Neuronal stem cell (in vitro differentiated cells): Measurements from ENCODE around the gene DDIT4L.
"Not testable (repeated sequence)": the region's sequence is repeated elsewhere in the genome, so short reads cannot be mapped to it uniquely, and the experiment has no call there.

Source experiments
- DNase-seq: peaks from one replicate; pipeline ENCODE4 v3.0.0-alpha.2; 2013; ENCODE audit warnings: low spot score
- H2AFZ ChIP-seq: one replicate; pipeline ENCODE4 v1.6.1; 2013; ENCODE audit warnings: mild to moderate bottlenecking, low read length, inconsistent platforms
- H2AK5ac ChIP-seq: 2 replicates; pipeline ENCODE4 v1.6.1; 2013; ENCODE audit warnings: low read depth, mild to moderate bottlenecking, inconsistent platforms, low read length, moderate library complexity, mixed read lengths
- H2BK120ac ChIP-seq: 2 replicates; pipeline ENCODE4 v1.6.1; 2013; ENCODE audit warnings: low read depth, mild to moderate bottlenecking, inconsistent platforms, low read length, moderate library complexity, mixed read lengths
- H2BK12ac ChIP-seq: one replicate; pipeline ENCODE4 v1.6.1; 2013; ENCODE audit warnings: low read length, inconsistent platforms
- H2BK15ac ChIP-seq: 2 replicates; pipeline ENCODE4 v1.6.1; 2013; ENCODE audit warnings: mild to moderate bottlenecking, low read length, inconsistent platforms, mixed read lengths
- H2BK5ac ChIP-seq: one replicate; pipeline ENCODE4 v1.6.1; 2013; ENCODE audit warnings: inconsistent platforms, mild to moderate bottlenecking, low read length, moderate library complexity
- H3K14ac ChIP-seq: one replicate; pipeline ENCODE4 v1.6.1; 2013; ENCODE audit warnings: low read length, inconsistent platforms
- H3K18ac ChIP-seq: 2 replicates; pipeline ENCODE4 v1.6.1; 2013; ENCODE audit warnings: low read length, inconsistent platforms
- H3K23ac ChIP-seq: 2 replicates; pipeline ENCODE4 v1.6.1; 2013; ENCODE audit warnings: low read depth, mild to moderate bottlenecking, mixed read lengths, low read length, inconsistent platforms; ENCODE audit not compliant: poor library complexity
- H3K27ac ChIP-seq: replicated peaks from 3 replicates; pipeline ENCODE4 v1.5.1; 2013; ENCODE audit warnings: low read length, inconsistent platforms
- H3K27me3 ChIP-seq, 3 experiments: 2 replicates each; pipeline ENCODE4 v1.6.1; 2013; ENCODE audit warnings: low read length in 3 of 3, mild to moderate bottlenecking in 2 of 3, inconsistent platforms in 1 of 3, low read depth in 1 of 3, mixed read lengths in 1 of 3, moderate library complexity in 1 of 3; ENCODE audit not compliant: control insufficient read depth in 3 of 3, insufficient read depth in 3 of 3
- H3K36me3 ChIP-seq, 2 donors: replicated peaks in 1 of 2; 2 replicates each; pipeline ENCODE4 v1.6.1; 2013; ENCODE audit warnings: low read length in 2 of 2; ENCODE audit not compliant: control insufficient read depth in 2 of 2, insufficient read depth in 2 of 2
- H3K4ac ChIP-seq: 2 replicates; pipeline ENCODE4 v1.6.1; 2013; ENCODE audit warnings: inconsistent platforms, mild to moderate bottlenecking, low read length, moderate library complexity
- H3K4me1 ChIP-seq, 2 donors: 1 replicate in 1 of 2; 2 replicates in 1 of 2; pipeline ENCODE4 v1.6.1; 2013; ENCODE audit warnings: low read length in 2 of 2, low read depth in 1 of 2; ENCODE audit not compliant: control insufficient read depth in 2 of 2, insufficient read depth in 1 of 2
- H3K4me2 ChIP-seq: one replicate; pipeline ENCODE4 v1.6.1; 2013; ENCODE audit warnings: mild to moderate bottlenecking, low read length, inconsistent platforms; ENCODE audit not compliant: insufficient read depth, poor library complexity, severe bottlenecking
- H3K4me3 ChIP-seq, 2 donors: 2 replicates each; pipeline ENCODE4 v1.5.1; 2013; ENCODE audit warnings: low read length in 2 of 2, mild to moderate bottlenecking in 2 of 2, inconsistent platforms in 1 of 2, moderate library complexity in 1 of 2
- H3K79me1 ChIP-seq: one replicate; pipeline ENCODE4 v1.6.1; 2013; ENCODE audit warnings: low read depth, mild to moderate bottlenecking, inconsistent platforms, low read length, moderate library complexity
- H3K9ac ChIP-seq: one replicate; pipeline ENCODE4 v1.6.1; 2013; ENCODE audit warnings: mild to moderate bottlenecking, low read depth, low read length, inconsistent platforms; ENCODE audit not compliant: poor library complexity
- H3K9me3 ChIP-seq, 2 donors: replicated peaks in 1 of 2; 2 replicates each; pipeline versions ENCODE3 to v1.6.1; 2013; ENCODE audit warnings: low read length in 2 of 2, mild to moderate bottlenecking in 2 of 2, inconsistent platforms in 1 of 2, low read depth in 1 of 2, mixed read lengths in 1 of 2, moderate library complexity in 1 of 2; ENCODE audit not compliant: control insufficient read depth in 2 of 2, insufficient read depth in 1 of 2
- H4K8ac ChIP-seq: one replicate; pipeline ENCODE4 v1.6.1; 2013; ENCODE audit warnings: low read depth, mild to moderate bottlenecking, inconsistent platforms, low read length, moderate library complexity
- H4K91ac ChIP-seq: one replicate; pipeline ENCODE4 v1.6.1; 2013; ENCODE audit warnings: low read length, low read depth, mild to moderate bottlenecking, inconsistent platforms; ENCODE audit not compliant: poor library complexity
- WGBS, 2 donors: extraction: QIAGEN DNeasy Blood & Tissue Kit; methylation state at CpG; one replicate each; pipeline ENCODE4 v1.1.7; 2013; ENCODE audit warnings: missing lambda C conversion rate in 2 of 2, mixed read lengths in 1 of 2; ENCODE audit not compliant: insufficient read length in 2 of 2, insufficient replicate concordance in 1 of 2; ENCODE audit errors: extremely low coverage in 2 of 2; 5-methylcytosine and 5-hydroxymethylcytosine counted together

DDIT4L gene

DNA sequence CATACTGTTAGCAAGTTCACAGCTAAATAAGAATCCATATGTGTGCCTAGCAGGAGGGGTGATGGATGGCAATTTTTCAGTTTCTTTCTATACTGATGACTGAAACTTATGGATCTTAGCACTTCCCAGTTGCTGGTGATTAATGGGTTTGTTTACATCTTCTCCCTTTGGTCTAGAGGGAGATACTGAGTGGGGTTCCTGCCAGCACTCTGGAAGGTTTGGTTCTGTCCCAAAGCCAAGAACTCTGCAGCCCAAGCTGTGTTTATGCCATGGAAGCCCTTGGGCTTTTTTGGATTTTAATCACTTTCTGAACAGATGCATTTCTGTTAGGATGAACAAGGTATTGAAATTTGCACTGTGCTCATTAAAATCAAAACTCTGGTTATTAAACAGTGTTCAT is 43.5 kb downstream of the DDIT4L start:
- H3K9ac ChIP-seq, result no peak overlapping the region
- H3K18ac ChIP-seq, result no peak overlapping the region
- no peak overlapping the region for H4K8ac ChIP-seq
- H3K4me2 ChIP-seq, result no peak overlapping the region
- no peak overlapping the region for H3K4me3 ChIP-seq
- no peak for DNase-seq
- H2BK15ac ChIP-seq, result no peak overlapping the region
- no peak overlapping the region for H2BK5ac ChIP-seq
- H2AFZ ChIP-seq, result no peak overlapping the region
- peaks cover 0 to 1% of the 10 kb centered on the region in 2 donors for H3K4me1 ChIP-seq
- H3K9me3 ChIP-seq, result peaks cover 0 to 5% of the 10 kb centered on the region in 2 donors
- no peak overlapping the region for H2AK5ac ChIP-seq
- no peak overlapping the region for H3K4ac ChIP-seq
- H4K91ac ChIP-seq, result no peak overlapping the region
- no peaks in the 10 kb centered on the region for H3K79me1 ChIP-seq
- no peak overlapping the region for H2BK12ac ChIP-seq
- no peaks in the 10 kb centered on the region for H3K27me3 ChIP-seq
- no peaks in the 10 kb centered on the region for H3K36me3 ChIP-seq
- H3K27ac ChIP-seq, result no peak overlapping the region
- no peak overlapping the region for H3K23ac ChIP-seq
- H3K14ac ChIP-seq, result no peak overlapping the region
- H2BK120ac ChIP-seq, result no peak overlapping the region

GRCh38 chr4:100137320-100137719 is 52.9 kb downstream of the DDIT4L start:
- H3K14ac ChIP-seq, H3K27me3 ChIP-seq, H2BK120ac ChIP-seq, H3K27ac ChIP-seq, H3K4me2 ChIP-seq, H3K9ac ChIP-seq, H2AK5ac ChIP-seq, H3K9me3 ChIP-seq, H2BK5ac ChIP-seq, H3K4ac ChIP-seq, H2BK15ac ChIP-seq, H3K79me1 ChIP-seq, H3K4me3 ChIP-seq, H2BK12ac ChIP-seq, H2AFZ ChIP-seq, H4K91ac ChIP-seq, H3K18ac ChIP-seq, H3K36me3 ChIP-seq, H3K4me1 ChIP-seq, H4K8ac ChIP-seq, H3K23ac ChIP-seq, DNase-seq: not testable (repeated sequence)
- WGBS, 2 donors, result no CpG with 5 or more reads among the region's 4 CpGs
